Glutamatergic neuron (in vitro differentiated cells): ENCODE data around the gene PIGV. TPM values are rescaled to one million over a fixed set of nuclear protein-coding genes. Genes with fewer than 3 reads are reported as not detected.

ENCODE experiments used
- DNase-seq: peaks from one replicate; pipeline ENCODE4 v3.0.0; 2022
- H3K27ac Mint-ChIP-seq: one replicate; pipeline ENCODE4 v1.8.0; 2020; ENCODE audit warnings: mild to moderate bottlenecking, mixed read lengths, inconsistent platforms; ENCODE audit not compliant: unreplicated experiment
- H3K27me3 Mint-ChIP-seq: one replicate; pipeline ENCODE4 v1.8.0; 2020; ENCODE audit warnings: mild to moderate bottlenecking, moderate library complexity, mixed read lengths, inconsistent platforms; ENCODE audit not compliant: unreplicated experiment
- H3K36me3 Mint-ChIP-seq: one replicate; pipeline ENCODE4 v1.8.0; 2020; ENCODE audit warnings: mild to moderate bottlenecking, mixed read lengths, inconsistent platforms; ENCODE audit not compliant: unreplicated experiment
- H3K4me1 Mint-ChIP-seq: one replicate; pipeline ENCODE4 v1.8.0; 2020; ENCODE audit warnings: mild to moderate bottlenecking, low read depth, mixed read lengths, inconsistent platforms; ENCODE audit not compliant: unreplicated experiment
- H3K4me3 Mint-ChIP-seq: one replicate; pipeline ENCODE4 v1.8.0; 2020; ENCODE audit warnings: mild to moderate bottlenecking, mixed read lengths, inconsistent platforms; ENCODE audit not compliant: unreplicated experiment
- H3K9me3 Mint-ChIP-seq: one replicate; pipeline ENCODE4 v1.8.0; 2020; ENCODE audit warnings: mild to moderate bottlenecking, moderate library complexity, mixed read lengths, inconsistent platforms; ENCODE audit not compliant: unreplicated experiment
- CTCF ChIP-seq: fragments of 200-600 bp; sonication (generic); IDR thresholded peaks from one replicate; pipeline ENCODE4 v1.5.0; 2021; ENCODE audit not compliant: partially characterized antibody, unreplicated experiment
- total RNA-seq: library from RNA; stranded (reverse); fragmentation: NEBNext Ultra II Directional; extraction: Animal tissue kit (Norgen Biotek cat#: 25700); gene quantifications from one replicate; pipeline ENCODE4 v1.2.1, GENCODE V29; 2021; ENCODE audit not compliant: unreplicated experiment

PIGV gene
- total RNA-seq, 1 donor from 2014 or later, result 6.7 TPM

DNA sequence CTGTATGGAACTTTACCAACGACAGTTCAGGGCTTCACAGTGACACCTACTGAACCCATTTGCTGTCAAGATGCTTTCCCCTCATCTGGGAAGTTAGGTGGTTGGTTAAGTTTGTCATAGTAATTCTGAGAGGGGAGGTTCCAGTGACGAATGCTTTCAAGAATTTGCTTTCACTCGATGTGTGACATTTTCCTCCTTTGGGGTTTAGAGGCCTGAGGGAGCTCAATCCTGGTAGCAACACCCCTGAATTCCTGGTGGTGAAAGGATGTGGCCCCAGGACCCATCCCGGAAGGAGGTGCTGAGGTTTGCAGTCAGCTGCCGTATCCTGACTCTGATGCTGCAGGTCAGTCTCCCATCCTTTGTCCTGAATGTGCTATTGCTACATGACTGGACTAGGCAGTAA is 2.8 kb downstream of the PIGV start:
- peaks cover 13% of the 10 kb centered on the region for H3K9me3 Mint-ChIP-seq
- no peak for TF ChIP-seq CTCF
- DNase-seq, result no peak
- H3K27ac Mint-ChIP-seq, result no peak overlapping the region
- no peaks in the 10 kb centered on the region for H3K36me3 Mint-ChIP-seq
- peaks cover 11% of the 10 kb centered on the region for H3K27me3 Mint-ChIP-seq
- H3K4me3 Mint-ChIP-seq, result no peak overlapping the region
- H3K4me1 Mint-ChIP-seq, result peaks cover 38% of the 10 kb centered on the region

GRCh38 chr1:26791148-26791547 is 3.4 kb downstream of the PIGV start:
- Mint-ChIP-seq H3K9me3 (peaks cover 13% of the 10 kb centered on the region), H3K36me3 (no peaks in the 10 kb centered on the region), H3K27me3 (peaks cover 11% of the 10 kb centered on the region), H3K4me1 (peaks cover 32% of the 10 kb centered on the region), H3K4me3 (peak overlapping the region; percentile 15), H3K27ac (no peak overlapping the region)
- no peak for TF ChIP-seq CTCF
- DNase-seq, result no peak

DNA sequence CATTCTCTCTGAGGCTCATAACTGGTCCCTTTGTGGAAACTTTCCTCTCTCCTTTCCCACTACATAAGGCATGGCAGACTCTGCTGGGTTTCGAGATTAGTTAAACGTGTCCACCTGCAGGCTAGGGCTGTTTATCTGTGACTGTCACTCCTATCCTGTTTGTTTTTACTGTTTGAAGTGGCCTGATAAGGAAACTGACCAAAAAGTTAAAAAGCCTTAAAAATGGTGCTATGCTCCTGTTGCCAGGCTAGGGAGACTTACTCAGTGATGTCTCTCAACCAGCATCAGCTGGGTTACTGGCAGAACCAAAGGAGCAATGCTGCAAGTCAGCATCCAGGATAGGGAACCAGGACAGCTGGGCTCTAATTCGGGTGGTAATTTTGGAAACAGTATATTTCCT is 3.9 kb downstream of the PIGV start:
- no peak for TF ChIP-seq CTCF

GRCh38 chr1:26792924-26793323 is 5.2 kb downstream of the PIGV start:
- H3K4me3 Mint-ChIP-seq, result no peak overlapping the region
- H3K4me1 Mint-ChIP-seq, result peaks cover 20% of the 10 kb centered on the region
- H3K27ac Mint-ChIP-seq, result no peak overlapping the region
- H3K9me3 Mint-ChIP-seq, result peaks cover 6% of the 10 kb centered on the region
- no peaks in the 10 kb centered on the region for H3K36me3 Mint-ChIP-seq
- no peak for DNase-seq
- no peak for TF ChIP-seq CTCF
- H3K27me3 Mint-ChIP-seq, result peaks cover 1% of the 10 kb centered on the region

More for the DNA sequence above, 3.9 kb downstream of the PIGV start:
- Mint-ChIP-seq H3K4me1 (peaks cover 28% of the 10 kb centered on the region), H3K36me3 (no peaks in the 10 kb centered on the region), H3K4me3 (no peak overlapping the region), H3K27ac (no peak overlapping the region), H3K27me3 (peaks cover 10% of the 10 kb centered on the region), H3K9me3 (peaks cover 15% of the 10 kb centered on the region)
- DNase-seq, result no peak

DNA sequence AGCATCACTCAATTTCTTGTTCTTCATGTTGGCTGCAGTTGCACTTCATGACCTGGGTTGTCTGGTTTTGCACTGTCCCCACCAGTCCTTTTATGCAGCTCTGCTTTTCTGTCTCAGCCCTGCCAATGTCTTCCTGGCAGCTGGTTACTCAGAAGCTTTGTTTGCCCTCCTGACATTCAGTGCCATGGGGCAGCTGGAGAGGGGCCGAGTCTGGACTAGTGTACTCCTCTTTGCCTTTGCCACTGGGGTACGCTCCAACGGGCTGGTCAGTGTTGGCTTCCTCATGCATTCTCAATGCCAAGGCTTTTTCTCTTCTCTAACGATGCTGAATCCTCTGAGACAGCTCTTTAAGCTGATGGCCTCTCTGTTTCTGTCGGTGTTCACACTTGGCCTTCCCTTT is 6.6 kb downstream of the PIGV start:
- TF ChIP-seq CTCF, result no peak
- no peaks in the 10 kb centered on the region for H3K36me3 Mint-ChIP-seq
- H3K27me3 Mint-ChIP-seq, result peaks cover 1% of the 10 kb centered on the region
- no peak overlapping the region for H3K4me3 Mint-ChIP-seq
- H3K27ac Mint-ChIP-seq, result no peak overlapping the region
- no peak for DNase-seq
- peaks cover 3% of the 10 kb centered on the region for H3K9me3 Mint-ChIP-seq
- peaks cover 15% of the 10 kb centered on the region for H3K4me1 Mint-ChIP-seq
